Gastrocnemius medialis (tissue), 4 donors: ENCODE measurements around the gene AIMP1.

ENCODE experiments used
- CTCF ChIP-seq, 5 experiments: fragments of 450-650 bp in 3 of 5; fragments of 200-600 bp in 2 of 5; sonication (generic) in 2 of 5; IDR thresholded peaks in 4 of 5; conservative IDR thresholded peaks in 1 of 5; 1 replicate in 4 of 5; 2 replicates in 1 of 5; pipeline ENCODE4 v1.5.1; 2016 to 2019; ENCODE audit warnings: antibody characterized with exemption in 5 of 5, mild to moderate bottlenecking in 3 of 5, moderate library complexity in 3 of 5
- POLR2A ChIP-seq, 2 donors: fragments of 450-650 bp; IDR thresholded peaks; one replicate each; pipeline ENCODE4 v1.6.1; 2017; ENCODE audit warnings: antibody characterized with exemption in 2 of 2, mild to moderate bottlenecking in 2 of 2, moderate library complexity in 2 of 2

GRCh38 chr4:106318511-106318910 is 2.2 kb downstream of the AIMP1 start:
- TF ChIP-seq CTCF (IDR thresholded peaks at IDR 0.05 in 4 of 5, conservative IDR thresholded peaks at IDR 0.05 in 1 of 5) = no peak
- TF ChIP-seq POLR2A (IDR thresholded peaks at IDR 0.05) = no peak
